MCF 10A (cell line): ENCODE data around the gene USO1. TPM values are rescaled to one million over a fixed set of nuclear protein-coding genes. Genes with fewer than 3 reads are reported as not detected.
A peak's percentile ranks its signal among the peaks of the same experiment; 100 is the strongest.

ENCODE experiments used
- BruUV-seq: library from RNA; stranded (reverse); fragments of 400-500 nt; replicated peaks from 2 replicates; lab custom pipeline; 2021; lab: Mats Ljungman, UMichigan
- CTCF ChIA-PET: fragments of 300-600 bp; sonication (Branson Sonifier 250); formaldehyde crosslinking; extraction: SDS; loops from one replicate; lab custom pipeline; 2021; ENCODE audit warnings: antibody characterized with exemption, inconsistent platforms; lab: Yijun Ruan, JAX
- POLR2A ChIA-PET: fragments of 300-600, 350-650 bp; sonication (Branson Sonifier 250); formaldehyde crosslinking; extraction: SDS; loops from one replicate; lab custom pipeline; 2020; ENCODE audit warnings: antibody characterized with exemption, inconsistent platforms; lab: Yijun Ruan, JAX
- DNase-seq: peaks from one replicate; pipeline ENCODE4 v3.0.0-alpha.2; 2018; ENCODE audit not compliant: unreplicated experiment
- H3K27ac Mint-ChIP-seq: one replicate; pipeline ENCODE4 v1.8.0; 2022; ENCODE audit warnings: mild to moderate bottlenecking, low read depth, mixed read lengths; ENCODE audit not compliant: unreplicated experiment
- H3K27me3 Mint-ChIP-seq: one replicate; pipeline ENCODE4 v1.8.0; 2022; ENCODE audit warnings: mixed read lengths; ENCODE audit not compliant: insufficient read depth, unreplicated experiment
- H3K36me3 Mint-ChIP-seq: one replicate; pipeline ENCODE4 v1.8.0; 2022; ENCODE audit warnings: mild to moderate bottlenecking, moderate library complexity, mixed read lengths; ENCODE audit not compliant: insufficient read depth, unreplicated experiment
- H3K4me1 Mint-ChIP-seq: one replicate; pipeline ENCODE4 v1.8.0; 2022; ENCODE audit warnings: mixed read lengths; ENCODE audit not compliant: insufficient read depth, unreplicated experiment
- H3K4me3 Mint-ChIP-seq: one replicate; pipeline ENCODE4 v1.8.0; 2022; ENCODE audit warnings: mild to moderate bottlenecking, moderate library complexity, mixed read lengths; ENCODE audit not compliant: unreplicated experiment
- H3K9me3 Mint-ChIP-seq: one replicate; pipeline ENCODE4 v1.8.0; 2022; ENCODE audit warnings: mixed read lengths; ENCODE audit not compliant: unreplicated experiment
- intact Hi-C: fragments of 100-400 bp; cut with micrococcal nuclease; formaldehyde crosslinking; loops from 2 replicates; pipeline ENCODE4 v1.14.1; 2022
- total RNA-seq: library from RNA; stranded (reverse); gene quantifications from 2 replicates; pipeline ENCODE4 v1.2.3, GENCODE V29; 2022
- TF ChIP-seq, protein P1 (sequence below): fragments of 200-600 bp; IDR thresholded peaks from one replicate; pipeline ENCODE4 v1.8.0; 2022; ENCODE audit warnings: antibody characterized with exemption, mild to moderate bottlenecking; ENCODE audit not compliant: unreplicated experiment

The USO1 gene
- total RNA-seq, 1 experiment from 2014 or later: 105 TPM

- H3K4me3 Mint-ChIP-seq: no peak overlapping the region
- TF ChIP-seq, protein P1, sequence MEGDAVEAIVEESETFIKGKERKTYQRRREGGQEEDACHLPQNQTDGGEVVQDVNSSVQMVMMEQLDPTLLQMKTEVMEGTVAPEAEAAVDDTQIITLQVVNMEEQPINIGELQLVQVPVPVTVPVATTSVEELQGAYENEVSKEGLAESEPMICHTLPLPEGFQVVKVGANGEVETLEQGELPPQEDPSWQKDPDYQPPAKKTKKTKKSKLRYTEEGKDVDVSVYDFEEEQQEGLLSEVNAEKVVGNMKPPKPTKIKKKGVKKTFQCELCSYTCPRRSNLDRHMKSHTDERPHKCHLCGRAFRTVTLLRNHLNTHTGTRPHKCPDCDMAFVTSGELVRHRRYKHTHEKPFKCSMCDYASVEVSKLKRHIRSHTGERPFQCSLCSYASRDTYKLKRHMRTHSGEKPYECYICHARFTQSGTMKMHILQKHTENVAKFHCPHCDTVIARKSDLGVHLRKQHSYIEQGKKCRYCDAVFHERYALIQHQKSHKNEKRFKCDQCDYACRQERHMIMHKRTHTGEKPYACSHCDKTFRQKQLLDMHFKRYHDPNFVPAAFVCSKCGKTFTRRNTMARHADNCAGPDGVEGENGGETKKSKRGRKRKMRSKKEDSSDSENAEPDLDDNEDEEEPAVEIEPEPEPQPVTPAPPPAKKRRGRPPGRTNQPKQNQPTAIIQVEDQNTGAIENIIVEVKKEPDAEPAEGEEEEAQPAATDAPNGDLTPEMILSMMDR: no peak
- H3K27ac Mint-ChIP-seq: no peak overlapping the region
- intact Hi-C loops: loop anchor here (10.0 kb wide), 1 partner anchor 967 kb away; no protein-coding TSS in a partner anchor
- ChIA-PET POLR2A (no interaction called here), CTCF (no interaction called here)
- no peaks in the 10 kb centered on the region for H3K36me3 Mint-ChIP-seq
- no TSS peak for BruUV-seq
- no peaks in the 10 kb centered on the region for H3K9me3 Mint-ChIP-seq
- peaks cover 5% of the 10 kb centered on the region for H3K4me1 Mint-ChIP-seq
- no peak for DNase-seq
- H3K27me3 Mint-ChIP-seq: no peaks in the 10 kb centered on the region
Measured at GRCh38 chr4:75841641-75842520, 117.5 kb downstream of the USO1 start.

- BruUV-seq: no TSS peak
- no peak overlapping the region for H3K27ac Mint-ChIP-seq
- TF ChIP-seq, protein P1: no peak
- POLR2A ChIA-PET: no interaction called here
- no peak overlapping the region for H3K4me3 Mint-ChIP-seq
- no peaks in the 10 kb centered on the region for H3K27me3 Mint-ChIP-seq
- no peaks in the 10 kb centered on the region for H3K9me3 Mint-ChIP-seq
- CTCF ChIA-PET: no interaction called here
- no peaks in the 10 kb centered on the region for H3K36me3 Mint-ChIP-seq
- DNase-seq: no peak
- intact Hi-C loops: loop anchor here (10.0 kb wide), 1 partner anchor 969 kb away; no protein-coding TSS in a partner anchor
- H3K4me1 Mint-ChIP-seq: peaks cover 5% of the 10 kb centered on the region
Measured at GRCh38 chr4:75843596-75843995, 119.2 kb downstream of the USO1 start.

DNA sequence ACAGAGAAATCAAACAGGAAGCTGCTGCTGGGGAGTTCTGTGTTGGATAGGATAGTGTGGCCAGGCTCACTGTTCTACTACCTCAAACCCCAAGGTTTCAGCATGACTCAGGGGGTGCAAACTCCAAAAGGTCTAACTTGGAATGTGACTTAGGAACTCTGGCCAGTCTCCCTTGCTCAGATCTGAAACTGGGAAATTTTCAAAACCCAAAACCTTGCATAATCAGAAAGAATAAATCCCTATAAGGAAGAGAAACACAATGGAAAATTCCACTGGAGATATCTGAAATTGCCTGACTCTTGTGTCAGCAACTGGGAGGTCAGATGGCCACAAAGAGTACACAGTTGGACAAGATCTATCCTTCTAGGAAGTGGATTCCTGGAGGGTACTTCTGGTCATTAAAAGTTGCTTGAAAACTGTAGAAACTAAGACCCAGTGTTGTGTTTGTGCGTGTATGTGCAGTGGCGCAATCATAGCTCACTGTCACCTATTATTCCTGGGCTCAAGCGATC is 119.8 kb downstream of the USO1 start:
- peaks cover 5% of the 10 kb centered on the region for H3K4me1 Mint-ChIP-seq
- TF ChIP-seq, protein P1: no peak
- peak; percentile 66 for DNase-seq
- H3K27me3 Mint-ChIP-seq: no peaks in the 10 kb centered on the region
- no peaks in the 10 kb centered on the region for H3K36me3 Mint-ChIP-seq
- no TSS peak for BruUV-seq
- ChIA-PET CTCF (no interaction called here), POLR2A (no interaction called here)
- H3K27ac Mint-ChIP-seq: no peak overlapping the region
- H3K4me3 Mint-ChIP-seq: no peak overlapping the region
- intact Hi-C loops: loop anchor here (10.0 kb wide), 1 partner anchor 969 kb away; no protein-coding TSS in a partner anchor
- H3K9me3 Mint-ChIP-seq: no peaks in the 10 kb centered on the region

DNA sequence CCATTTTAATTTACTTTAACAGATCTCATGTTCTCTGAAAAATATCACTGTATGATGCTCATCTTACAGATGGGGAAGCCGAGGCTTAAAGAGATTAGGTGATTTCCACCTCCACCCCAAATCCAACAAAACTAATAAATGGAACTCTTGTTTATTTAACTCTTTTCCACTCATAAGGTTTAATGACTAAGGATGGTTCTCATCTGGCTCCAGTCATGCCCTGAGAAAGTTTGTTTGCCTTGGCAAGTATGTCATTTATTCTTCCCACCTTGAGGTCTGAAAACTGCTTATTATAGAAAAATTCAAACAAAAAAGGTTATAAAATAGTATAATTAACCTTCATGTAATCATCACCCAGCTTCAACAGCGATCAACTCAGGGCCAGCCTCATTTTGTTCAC is 121.6 kb downstream of the USO1 start:
- POLR2A ChIA-PET: no interaction called here
- H3K9me3 Mint-ChIP-seq: no peaks in the 10 kb centered on the region
- TF ChIP-seq, protein P1: no peak
- DNase-seq: no peak
- intact Hi-C loops: loop anchor here (10.0 kb wide), 1 partner anchor 971 kb away; no protein-coding TSS in a partner anchor
- H3K36me3 Mint-ChIP-seq: no peaks in the 10 kb centered on the region
- peaks cover 5% of the 10 kb centered on the region for H3K4me1 Mint-ChIP-seq
- H3K27ac Mint-ChIP-seq: no peak overlapping the region
- no peaks in the 10 kb centered on the region for H3K27me3 Mint-ChIP-seq
- CTCF ChIA-PET: no interaction called here
- H3K4me3 Mint-ChIP-seq: no peak overlapping the region
- no TSS peak for BruUV-seq
